DOHH2 (cell line): ENCODE data around the gene CDC5L.

Experiments used
- EZH2phosphoT487 ChIP-seq: fragments of 200-600 bp; sonication (generic); IDR thresholded peaks from 2 replicates; pipeline ENCODE4 v1.6.1; 2017; ENCODE audit warnings: borderline replicate concordance, mild to moderate bottlenecking, antibody characterized with exemption, low read length, moderate library complexity, mixed read lengths
- TF ChIP-seq, protein P1 (sequence below): fragments of 200-600 bp; sonication (generic); IDR thresholded peaks from one replicate; pipeline ENCODE4 v1.5.1; 2014; ENCODE audit warnings: antibody characterized with exemption, mild to moderate bottlenecking, low read depth, low read length; ENCODE audit not compliant: poor library complexity, severe bottlenecking

DNA sequence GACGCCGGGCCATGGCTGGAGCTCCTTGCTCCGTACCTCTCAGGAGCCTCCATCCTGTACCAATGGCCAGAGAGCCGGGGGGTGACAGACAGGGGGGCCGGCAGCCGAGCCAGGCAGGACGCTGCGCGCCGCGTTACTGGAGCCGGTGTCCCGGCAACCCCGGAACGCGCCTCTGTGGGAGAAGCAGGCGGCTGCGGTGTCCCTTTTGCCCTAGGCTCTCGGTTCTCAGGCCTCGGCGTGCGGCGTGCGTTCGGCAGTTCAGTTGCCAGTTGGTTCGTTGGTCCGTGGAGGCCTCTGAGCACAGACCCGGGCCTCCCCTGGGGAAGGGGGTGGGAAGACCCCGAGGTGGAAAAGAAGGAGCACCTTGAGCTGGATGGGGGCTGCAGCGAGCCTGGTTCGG lies 45.0 kb upstream of the CDC5L start, which contains the start of gene SPATS1:
- TF ChIP-seq, protein P1, sequence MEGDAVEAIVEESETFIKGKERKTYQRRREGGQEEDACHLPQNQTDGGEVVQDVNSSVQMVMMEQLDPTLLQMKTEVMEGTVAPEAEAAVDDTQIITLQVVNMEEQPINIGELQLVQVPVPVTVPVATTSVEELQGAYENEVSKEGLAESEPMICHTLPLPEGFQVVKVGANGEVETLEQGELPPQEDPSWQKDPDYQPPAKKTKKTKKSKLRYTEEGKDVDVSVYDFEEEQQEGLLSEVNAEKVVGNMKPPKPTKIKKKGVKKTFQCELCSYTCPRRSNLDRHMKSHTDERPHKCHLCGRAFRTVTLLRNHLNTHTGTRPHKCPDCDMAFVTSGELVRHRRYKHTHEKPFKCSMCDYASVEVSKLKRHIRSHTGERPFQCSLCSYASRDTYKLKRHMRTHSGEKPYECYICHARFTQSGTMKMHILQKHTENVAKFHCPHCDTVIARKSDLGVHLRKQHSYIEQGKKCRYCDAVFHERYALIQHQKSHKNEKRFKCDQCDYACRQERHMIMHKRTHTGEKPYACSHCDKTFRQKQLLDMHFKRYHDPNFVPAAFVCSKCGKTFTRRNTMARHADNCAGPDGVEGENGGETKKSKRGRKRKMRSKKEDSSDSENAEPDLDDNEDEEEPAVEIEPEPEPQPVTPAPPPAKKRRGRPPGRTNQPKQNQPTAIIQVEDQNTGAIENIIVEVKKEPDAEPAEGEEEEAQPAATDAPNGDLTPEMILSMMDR = no peak
- no peak for TF ChIP-seq EZH2phosphoT487
